H9 (cell line): Measurements from ENCODE around the gene TTC9B. TPM values are rescaled to one million over a fixed set of nuclear protein-coding genes. Genes with fewer than 3 reads are reported as not detected.

Experiments
- DNase-seq: peaks from one replicate; pipeline ENCODE4 v3.0.0-alpha.2; 2017
- H2AFZ ChIP-seq: one replicate; pipeline ENCODE4 v1.6.1; 2013; ENCODE audit warnings: mild to moderate bottlenecking, low read length, control low read depth, moderate library complexity
- H2AK5ac ChIP-seq: 2 replicates; pipeline ENCODE4 v1.6.1; 2013; ENCODE audit warnings: low read length, control low read depth, mixed read lengths; ENCODE audit not compliant: insufficient read length
- H2BK120ac ChIP-seq: one replicate; pipeline ENCODE4 v1.6.1; 2013; ENCODE audit warnings: low read depth, mild to moderate bottlenecking, low read length, control low read depth, inconsistent platforms; ENCODE audit not compliant: poor library complexity, severe bottlenecking
- H2BK12ac ChIP-seq: 2 replicates; pipeline ENCODE4 v1.6.1; 2013; ENCODE audit warnings: low read length, control low read depth, mixed read lengths, low read depth; ENCODE audit not compliant: insufficient read length
- H2BK15ac ChIP-seq: 2 replicates; pipeline ENCODE4 v1.6.1; 2013; ENCODE audit warnings: low read depth, low read length, control low read depth
- H2BK20ac ChIP-seq: one replicate; pipeline ENCODE4 v1.6.1; 2013; ENCODE audit warnings: low read depth, mild to moderate bottlenecking, low read length, control low read depth, inconsistent platforms; ENCODE audit not compliant: poor library complexity, severe bottlenecking
- H2BK5ac ChIP-seq: 2 replicates; pipeline ENCODE4 v1.6.1; 2013; ENCODE audit warnings: low read length, control low read depth, mixed read lengths; ENCODE audit not compliant: insufficient read length
- H3K14ac ChIP-seq: 2 replicates; pipeline ENCODE4 v1.6.1; 2013; ENCODE audit warnings: low read length, control low read depth; ENCODE audit not compliant: insufficient read depth
- H3K18ac ChIP-seq: 2 replicates; pipeline ENCODE4 v1.6.1; 2013; ENCODE audit warnings: low read depth, mild to moderate bottlenecking, mixed read lengths, low read length, control low read depth; ENCODE audit not compliant: insufficient read length
- H3K23ac ChIP-seq: 2 replicates; pipeline ENCODE4 v1.6.1; 2013; ENCODE audit warnings: low read length, control low read depth, mixed read lengths, low read depth; ENCODE audit not compliant: insufficient read length
- H3K23me2 ChIP-seq: 2 replicates; pipeline ENCODE4 v1.6.1; 2013; ENCODE audit warnings: low read depth, mild to moderate bottlenecking, mixed read lengths, low read length, control low read depth; ENCODE audit not compliant: insufficient read length, poor library complexity, severe bottlenecking
- H3K27ac ChIP-seq: 2 replicates; pipeline ENCODE4 v1.5.1; 2013; ENCODE audit warnings: low read length, control low read depth, mixed read lengths, low read depth; ENCODE audit not compliant: insufficient read length
- H3K27me3 ChIP-seq: 2 replicates; pipeline ENCODE4 v1.6.1; 2013; ENCODE audit warnings: low read length, control low read depth, inconsistent platforms; ENCODE audit not compliant: insufficient read depth
- H3K4ac ChIP-seq: 2 replicates; pipeline ENCODE4 v1.6.1; 2013; ENCODE audit warnings: low read depth, mild to moderate bottlenecking, control low read depth, inconsistent platforms, low read length, moderate library complexity
- H3K4me1 ChIP-seq: 2 replicates; pipeline ENCODE4 v1.6.1; 2013; ENCODE audit warnings: low read length, control low read depth, inconsistent platforms; ENCODE audit not compliant: insufficient read depth
- H3K4me2 ChIP-seq: 2 replicates; pipeline ENCODE4 v1.6.1; 2013; ENCODE audit warnings: low read length, control low read depth, mixed read lengths; ENCODE audit not compliant: insufficient read length, insufficient read depth
- H3K56ac ChIP-seq: 2 replicates; pipeline ENCODE4 v1.6.1; 2013; ENCODE audit warnings: low read depth, mild to moderate bottlenecking, mixed read lengths, low read length, control low read depth; ENCODE audit not compliant: insufficient read length
- H3K79me1 ChIP-seq: 2 replicates; pipeline ENCODE4 v1.6.1; 2013; ENCODE audit warnings: low read depth, mild to moderate bottlenecking, moderate library complexity, low read length, control low read depth, inconsistent platforms; ENCODE audit not compliant: insufficient read depth, poor library complexity, severe bottlenecking
- H3K79me2 ChIP-seq: 2 replicates; pipeline ENCODE4 v1.6.1; 2013; ENCODE audit warnings: low read length, control low read depth, inconsistent platforms; ENCODE audit not compliant: insufficient read depth
- H3K9ac ChIP-seq: 2 replicates; pipeline ENCODE4 v1.6.1; 2013; ENCODE audit warnings: low read length, control low read depth, mixed read lengths; ENCODE audit not compliant: insufficient read length; ENCODE audit errors: extremely low read depth
- H3K9me3 ChIP-seq: one replicate; pipeline ENCODE4 v1.6.1; 2013; ENCODE audit warnings: low read depth, low read length, inconsistent platforms; ENCODE audit not compliant: control insufficient read depth
- H3T11ph ChIP-seq: one replicate; pipeline ENCODE4 v1.6.1; 2013; ENCODE audit warnings: mild to moderate bottlenecking, low read length, control low read depth, inconsistent platforms
- H4K20me1 ChIP-seq: one replicate; pipeline ENCODE4 v1.6.1; 2013; ENCODE audit not compliant: control insufficient read depth, insufficient read length, insufficient read depth
- H4K5ac ChIP-seq: 2 replicates; pipeline ENCODE4 v1.6.1; 2013; ENCODE audit warnings: low read depth, mild to moderate bottlenecking, mixed read lengths, low read length, control low read depth; ENCODE audit not compliant: insufficient read length
- H4K8ac ChIP-seq: replicated peaks from 2 replicates; pipeline ENCODE4 v1.6.1; 2013; ENCODE audit warnings: low read length, control low read depth, mixed read lengths, low read depth; ENCODE audit not compliant: insufficient read length
- H4K91ac ChIP-seq: 2 replicates; pipeline ENCODE4 v1.6.1; 2013; ENCODE audit warnings: low read depth, mild to moderate bottlenecking, moderate library complexity, mixed read lengths, low read length, control low read depth; ENCODE audit not compliant: insufficient read length
- H3K27ac Mint-ChIP-seq, 3 experiments: 2 replicates in 2 of 3; 3 replicates in 1 of 3; pipeline ENCODE4 v1.8.0; 2020 to 2021; ENCODE audit warnings: mixed read lengths in 3 of 3, mild to moderate bottlenecking in 1 of 3, moderate library complexity in 1 of 3
- H3K27me3 Mint-ChIP-seq: 2 replicates; pipeline ENCODE4 v1.8.0; 2021; ENCODE audit warnings: low read depth, mild to moderate bottlenecking, moderate library complexity, mixed read lengths
- H3K36me3 Mint-ChIP-seq, 3 experiments: 2 replicates in 2 of 3; 3 replicates in 1 of 3; pipeline ENCODE4 v1.8.0; 2020 to 2021; ENCODE audit warnings: low read depth in 3 of 3, mixed read lengths in 3 of 3; ENCODE audit not compliant: insufficient read depth in 1 of 3
- H3K4me1 Mint-ChIP-seq, 2 experiments: 2 replicates each; pipeline ENCODE4 v1.8.0; 2020; ENCODE audit warnings: mixed read lengths in 2 of 2
- H3K4me3 Mint-ChIP-seq, 2 experiments: 2 replicates in 1 of 2; 3 replicates in 1 of 2; pipeline ENCODE4 v1.8.0; 2020 to 2021; ENCODE audit warnings: mild to moderate bottlenecking in 2 of 2, mixed read lengths in 2 of 2, moderate library complexity in 1 of 2
- H3K9me3 Mint-ChIP-seq, 2 experiments: 2 replicates in 1 of 2; 3 replicates in 1 of 2; pipeline ENCODE4 v1.8.0; 2020; ENCODE audit warnings: mild to moderate bottlenecking in 2 of 2, mixed read lengths in 2 of 2, moderate library complexity in 1 of 2
- CTCF ChIP-seq: fragments of 200-600 bp; sonication (generic); conservative IDR thresholded peaks from 3 replicates; pipeline ENCODE4 v1.8.0; 2021; ENCODE audit warnings: antibody characterized with exemption, mild to moderate bottlenecking
- WGBS: extraction: QIAGEN DNeasy Blood & Tissue Kit; methylation state at CpG from one replicate; pipeline ENCODE4 v1.1.7; 2013; ENCODE audit warnings: missing lambda C conversion rate, low lambda C conversion rate, mixed read lengths; ENCODE audit not compliant: insufficient read length; ENCODE audit errors: extremely low coverage; 5-methylcytosine and 5-hydroxymethylcytosine counted together
- total RNA-seq: library from RNA; stranded (reverse); gene quantifications from 2 replicates; pipeline ENCODE4 v1.2.1, GENCODE V29; 2021

Gene TTC9B
- total RNA-seq, 1 experiment from 2014 or later, result 0.15 TPM

GRCh38 chr19:40193587-40193849 is 24.7 kb downstream of the TTC9B start:
- Histone ChIP-seq H2AFZ (no peak overlapping the region), H4K8ac (no peak overlapping the region), H3K56ac (no peak overlapping the region), H3K4ac (no peak overlapping the region), H3K4me1 (peaks cover 4% of the 10 kb centered on the region; the same call in 1 of the 2 replicates), H3K14ac (no peak overlapping the region), H2BK120ac (no peak overlapping the region), H3K79me1 (no peaks in the 10 kb centered on the region), H4K91ac (no peak overlapping the region), H3K23me2 (peaks cover 9% of the 10 kb centered on the region), H3K4me2 (no peak overlapping the region), H3K9ac (no peak overlapping the region), H3K18ac (no peak overlapping the region), H3K9me3 (no peaks in the 10 kb centered on the region), H2BK20ac (no peak overlapping the region), H3K27me3 (no peaks in the 10 kb centered on the region; the same call in 1 of the 2 replicates), H3T11ph (no peak overlapping the region), H3K23ac (no peak overlapping the region), H4K20me1 (no peaks in the 10 kb centered on the region), H4K5ac (no peak overlapping the region), H2BK15ac (no peak overlapping the region), H2BK12ac (no peak overlapping the region), H2BK5ac (no peak overlapping the region), H3K27ac (no peak overlapping the region), H3K79me2 (no peaks in the 10 kb centered on the region), H2AK5ac (no peak overlapping the region)
- H3K27me3 Mint-ChIP-seq, result peaks cover 3% of the 10 kb centered on the region
- no peak overlapping the region for H3K27ac Mint-ChIP-seq
- H3K4me3 Mint-ChIP-seq, result peak overlapping the region in 1 of 2 experiments; percentile 5; a peak in 1 of 5 replicates
- no peak for DNase-seq
- no CpG with 5 or more reads among the region's 3 CpGs for WGBS
- peaks cover 0 to 5% (median 0%) of the 10 kb centered on the region in 3 experiments; a peak in 2 of 7 replicates for H3K36me3 Mint-ChIP-seq
- H3K4me1 Mint-ChIP-seq, result peaks cover 9 to 22% of the 10 kb centered on the region in 2 experiments
- H3K9me3 Mint-ChIP-seq, result no peaks in the 10 kb centered on the region
- no peak for TF ChIP-seq CTCF
